Osteoblast (primary cell): ENCODE measurements around the gene FAM180A. TPM values are rescaled to one million over a fixed set of nuclear protein-coding genes. Genes with fewer than 3 reads are reported as not detected.
A peak's percentile ranks its signal among the peaks of the same experiment; 100 is the strongest.

Source experiments
- DNase-seq: peaks from one replicate; pipeline ENCODE4 v3.0.0; 2011; ENCODE audit warnings: low spot score, mixed read lengths; ENCODE audit not compliant: insufficient read length; ENCODE audit errors: missing footprints
- H2AFZ ChIP-seq: 2 replicates; pipeline ENCODE4 v1.6.0; 2011; ENCODE audit warnings: mild to moderate bottlenecking, low read length
- H3K27ac ChIP-seq: 2 replicates; pipeline ENCODE4 v1.5.1; 2011; ENCODE audit warnings: mild to moderate bottlenecking, low read depth, low read length, moderate library complexity
- H3K27me3 ChIP-seq: 2 replicates; pipeline ENCODE4 v1.6.0; 2012; ENCODE audit warnings: mild to moderate bottlenecking, control low read depth, inconsistent platforms, low read length, moderate library complexity; ENCODE audit not compliant: insufficient read depth
- H3K36me3 ChIP-seq: 2 replicates; pipeline ENCODE4 v1.5.1; 2011; ENCODE audit warnings: mild to moderate bottlenecking, low read length, control low read depth, moderate library complexity; ENCODE audit not compliant: insufficient read depth
- H3K4me1 ChIP-seq: 2 replicates; pipeline ENCODE4 v1.5.1; 2011; ENCODE audit warnings: mild to moderate bottlenecking, low read length, control low read depth, moderate library complexity; ENCODE audit not compliant: insufficient read depth
- H3K4me2 ChIP-seq: 2 replicates; pipeline ENCODE4 v1.6.0; 2011; ENCODE audit warnings: mild to moderate bottlenecking, low read length; ENCODE audit not compliant: insufficient read depth
- H3K4me3 ChIP-seq: fragments of 200-600 bp; sonication (generic); 3 replicates; pipeline ENCODE4 v1.5.1; 2012; ENCODE audit warnings: mild to moderate bottlenecking, low read length, inconsistent platforms; ENCODE audit not compliant: insufficient read depth
- H3K79me2 ChIP-seq: 2 replicates; pipeline ENCODE4 v1.6.0; 2012; ENCODE audit warnings: mild to moderate bottlenecking, low read length, control low read depth, inconsistent platforms; ENCODE audit not compliant: insufficient read depth
- H3K9me3 ChIP-seq: 2 replicates; pipeline ENCODE4 v1.5.1; 2011; ENCODE audit warnings: low read depth, low read length, control low read depth
- H4K20me1 ChIP-seq: 2 replicates; pipeline ENCODE4 v1.6.0; 2012; ENCODE audit warnings: mild to moderate bottlenecking, low read length, control low read depth; ENCODE audit not compliant: insufficient read depth
- total RNA-seq: library from RNA; depleted of rRNA; stranded (reverse); fragments of >200 nt; gene quantifications from 2 replicates; pipeline ENCODE4 v1.2.3, GENCODE V29; 2012
- TF ChIP-seq, protein P1 (sequence below): IDR thresholded peaks from 2 replicates; pipeline ENCODE4 v1.5.1; 2011; ENCODE audit warnings: mild to moderate bottlenecking, low read depth, low read length, moderate library complexity; ENCODE audit errors: extremely low read depth

FAM180A gene
- total RNA-seq, 1 donor: 23.5 TPM

- Histone ChIP-seq H4K20me1 (no peaks in the 10 kb centered on the region), H3K9me3 (peaks cover 5% of the 10 kb centered on the region)
- TF ChIP-seq, protein P1, sequence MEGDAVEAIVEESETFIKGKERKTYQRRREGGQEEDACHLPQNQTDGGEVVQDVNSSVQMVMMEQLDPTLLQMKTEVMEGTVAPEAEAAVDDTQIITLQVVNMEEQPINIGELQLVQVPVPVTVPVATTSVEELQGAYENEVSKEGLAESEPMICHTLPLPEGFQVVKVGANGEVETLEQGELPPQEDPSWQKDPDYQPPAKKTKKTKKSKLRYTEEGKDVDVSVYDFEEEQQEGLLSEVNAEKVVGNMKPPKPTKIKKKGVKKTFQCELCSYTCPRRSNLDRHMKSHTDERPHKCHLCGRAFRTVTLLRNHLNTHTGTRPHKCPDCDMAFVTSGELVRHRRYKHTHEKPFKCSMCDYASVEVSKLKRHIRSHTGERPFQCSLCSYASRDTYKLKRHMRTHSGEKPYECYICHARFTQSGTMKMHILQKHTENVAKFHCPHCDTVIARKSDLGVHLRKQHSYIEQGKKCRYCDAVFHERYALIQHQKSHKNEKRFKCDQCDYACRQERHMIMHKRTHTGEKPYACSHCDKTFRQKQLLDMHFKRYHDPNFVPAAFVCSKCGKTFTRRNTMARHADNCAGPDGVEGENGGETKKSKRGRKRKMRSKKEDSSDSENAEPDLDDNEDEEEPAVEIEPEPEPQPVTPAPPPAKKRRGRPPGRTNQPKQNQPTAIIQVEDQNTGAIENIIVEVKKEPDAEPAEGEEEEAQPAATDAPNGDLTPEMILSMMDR: no peak
Observed at GRCh38 chr7:135775230-135775629, 26.6 kb upstream of the FAM180A start.

DNA sequence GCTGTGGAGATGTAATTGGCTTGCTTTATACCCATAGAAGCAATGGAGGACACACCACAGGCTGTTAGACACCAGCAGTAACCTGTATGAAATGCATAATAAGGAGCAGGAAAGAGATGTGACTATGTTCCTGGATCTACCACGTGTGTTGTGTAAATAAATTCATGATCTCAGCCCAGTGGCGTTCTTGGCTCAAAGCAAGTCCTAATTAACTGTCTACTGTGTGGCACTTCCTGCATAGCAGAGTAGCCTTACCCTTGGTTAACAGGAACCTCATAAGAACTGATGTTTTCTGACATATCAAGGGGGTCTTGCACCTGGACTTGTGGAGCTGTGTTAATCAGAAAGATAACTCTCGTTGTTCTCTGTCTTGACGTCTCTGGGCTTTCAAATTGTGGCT is 25.7 kb upstream of the FAM180A start:
- no peak for DNase-seq

More at GRCh38 chr7:135775230-135775629, 26.6 kb upstream of the FAM180A start:
- Histone ChIP-seq H3K4me1 (no peaks in the 10 kb centered on the region), H3K79me2 (no peaks in the 10 kb centered on the region), H3K36me3 (no peaks in the 10 kb centered on the region), H3K27me3 (no peaks in the 10 kb centered on the region), H3K4me3 (no peak overlapping the region), H3K4me2 (no peak overlapping the region), H2AFZ (no peak overlapping the region), H3K27ac (no peak overlapping the region)
- DNase-seq: no peak

DNA sequence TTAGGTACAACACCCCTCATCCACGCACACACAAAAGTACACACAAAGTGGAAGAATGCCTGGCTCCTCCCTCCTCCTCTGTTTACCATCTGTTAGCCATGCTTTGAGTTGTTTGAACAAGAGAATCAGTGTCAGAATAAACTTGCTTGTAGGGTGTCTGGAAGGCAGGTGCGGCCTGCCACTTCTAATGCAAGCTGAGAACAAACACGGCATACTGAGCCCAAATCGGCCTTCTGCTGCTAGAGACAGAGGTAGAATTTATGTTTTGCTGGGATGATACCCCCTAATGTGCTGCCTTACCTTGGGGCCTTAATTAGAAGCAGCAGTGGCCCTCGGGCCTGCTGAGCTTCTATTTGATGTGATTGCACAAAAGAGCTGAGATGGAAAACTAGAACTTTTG is 24.9 kb upstream of the FAM180A start:
- no peaks in the 10 kb centered on the region for H3K4me1 ChIP-seq
- H3K9me3 ChIP-seq: peaks cover 5% of the 10 kb centered on the region
- TF ChIP-seq, protein P1: no peak
- H3K79me2 ChIP-seq: no peaks in the 10 kb centered on the region
- no peak overlapping the region for H3K27ac ChIP-seq
- no peak overlapping the region for H3K4me2 ChIP-seq
- no peak overlapping the region for H3K4me3 ChIP-seq
- no peaks in the 10 kb centered on the region for H3K27me3 ChIP-seq
- no peak overlapping the region for H2AFZ ChIP-seq
- H3K36me3 ChIP-seq: no peaks in the 10 kb centered on the region
- no peak for DNase-seq
- H4K20me1 ChIP-seq: no peaks in the 10 kb centered on the region

More for the DNA sequence above, 25.7 kb upstream of the FAM180A start:
- TF ChIP-seq, protein P1: no peak
- Histone ChIP-seq H4K20me1 (no peaks in the 10 kb centered on the region), H3K27ac (no peak overlapping the region), H3K36me3 (no peaks in the 10 kb centered on the region), H3K9me3 (peaks cover 5% of the 10 kb centered on the region), H3K27me3 (no peaks in the 10 kb centered on the region), H2AFZ (peak overlapping the region; percentile 12), H3K4me2 (no peak overlapping the region), H3K4me3 (no peak overlapping the region), H3K79me2 (no peaks in the 10 kb centered on the region), H3K4me1 (no peaks in the 10 kb centered on the region)

DNA sequence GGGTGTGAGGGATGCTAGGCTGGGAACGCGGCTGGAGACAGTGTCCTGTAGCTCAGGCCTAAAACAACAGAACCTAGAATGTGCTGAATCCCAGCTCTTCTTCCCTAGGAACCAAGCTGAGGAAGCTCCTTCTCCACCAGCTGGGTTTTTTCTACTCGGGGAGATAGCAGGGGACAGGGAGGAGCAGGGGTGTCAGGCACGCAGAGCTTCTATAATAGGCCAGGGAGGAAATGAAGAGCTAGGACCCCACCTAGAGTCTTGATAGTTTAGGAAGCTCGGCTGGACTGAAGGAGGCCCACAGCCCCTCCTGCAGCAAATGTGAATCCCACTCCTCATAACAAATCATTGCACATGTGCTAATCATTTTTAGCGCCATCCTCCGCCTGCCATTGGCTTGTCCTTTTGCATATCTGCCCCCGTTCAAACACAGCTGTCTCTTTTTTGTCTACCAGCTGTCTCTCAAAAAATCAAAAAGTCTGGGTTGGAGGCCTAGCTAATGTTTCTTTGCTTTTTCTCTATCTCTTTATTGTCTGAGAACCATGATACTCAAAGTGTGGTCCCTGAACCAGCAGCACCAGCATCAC is 24.1 kb upstream of the FAM180A start:
- no peaks in the 10 kb centered on the region for H3K9me3 ChIP-seq
- no peak overlapping the region for H3K4me3 ChIP-seq
- no peaks in the 10 kb centered on the region for H3K27me3 ChIP-seq
- no peaks in the 10 kb centered on the region for H4K20me1 ChIP-seq
- H2AFZ ChIP-seq: no peak overlapping the region
- H3K27ac ChIP-seq: no peak overlapping the region
- H3K36me3 ChIP-seq: no peaks in the 10 kb centered on the region
- no peak for DNase-seq
- H3K4me2 ChIP-seq: no peak overlapping the region
- TF ChIP-seq, protein P1: no peak
- H3K79me2 ChIP-seq: no peaks in the 10 kb centered on the region
- no peaks in the 10 kb centered on the region for H3K4me1 ChIP-seq
